Activated CD4-positive, alpha-beta T cell treated with anti-CD3 and anti-CD28 coated beads, Interleukin-10, Interleukin-2, amounts not matched to agents 100 ng/mL and 50 ng/mL, durations not matched to agents 16 hours and 8 hours (primary cell): ENCODE results near the gene SLC43A2.

Source experiments
- DNase-seq: peaks from one replicate; pipeline ENCODE4 v3.0.0-alpha.2; 2020

SLC43A2 gene

DNA sequence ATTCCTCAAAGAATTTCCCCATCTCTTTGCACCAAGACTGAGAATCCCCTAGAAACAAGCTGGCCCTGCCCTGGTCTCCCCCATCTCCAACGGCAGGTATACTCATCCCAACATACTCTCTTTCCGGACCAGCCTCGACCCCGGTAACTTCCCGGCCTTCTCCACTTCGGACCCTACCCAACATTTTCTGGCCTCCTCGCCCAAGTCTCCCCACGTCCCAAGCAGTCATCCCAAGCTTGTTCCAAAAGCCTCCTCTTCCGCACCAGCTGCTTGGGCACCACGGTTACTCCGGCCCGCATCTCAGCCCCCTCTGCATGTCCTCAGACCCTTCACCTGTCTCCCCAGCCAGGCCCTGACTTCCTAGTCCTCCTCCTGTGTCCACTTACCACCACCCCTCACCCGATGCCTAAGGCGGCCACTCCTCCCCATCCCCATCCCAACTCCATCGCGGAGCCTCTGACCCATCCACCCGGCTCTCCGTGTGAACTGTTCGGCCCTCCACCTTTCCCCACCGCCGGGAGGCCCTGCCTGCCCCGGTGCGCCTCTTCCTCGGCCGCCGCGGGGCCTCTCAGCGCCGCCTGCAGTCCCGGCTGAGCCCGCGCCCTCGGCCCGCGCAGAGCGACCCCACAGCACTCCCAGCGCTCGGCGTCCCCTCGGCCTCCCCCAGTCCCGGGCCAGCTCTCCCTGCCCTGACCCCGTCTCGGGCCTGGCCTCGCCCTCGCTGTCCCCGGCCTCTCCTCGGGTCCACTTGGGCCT lies 67.0 kb downstream of the SLC43A2 start:
- DNase-seq = peak; percentile 49

DNA sequence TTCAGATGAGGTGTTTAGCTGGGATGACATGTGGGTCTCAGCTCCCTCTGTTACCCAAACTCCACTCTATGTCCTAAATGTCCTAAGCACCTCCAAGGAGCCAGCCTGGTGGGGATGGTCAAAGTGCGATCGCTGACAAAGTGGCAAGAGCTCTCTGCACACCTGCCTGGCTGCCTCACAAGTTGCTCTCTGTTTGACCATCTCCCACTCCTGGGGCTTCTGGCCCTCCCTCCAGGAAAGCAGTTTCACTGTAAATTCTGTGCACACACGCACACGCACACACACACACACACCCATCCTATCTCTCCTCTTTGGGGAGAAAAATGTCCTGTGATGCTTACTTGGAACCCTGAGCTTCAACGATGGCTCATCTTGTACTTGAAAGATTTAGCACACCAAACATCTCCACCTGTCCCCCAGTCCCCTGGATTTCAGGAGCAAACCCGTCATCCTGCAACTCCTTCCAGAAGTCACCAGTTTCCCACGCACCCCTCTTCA lies 67.7 kb downstream of the SLC43A2 start:
- no peak for DNase-seq

DNA sequence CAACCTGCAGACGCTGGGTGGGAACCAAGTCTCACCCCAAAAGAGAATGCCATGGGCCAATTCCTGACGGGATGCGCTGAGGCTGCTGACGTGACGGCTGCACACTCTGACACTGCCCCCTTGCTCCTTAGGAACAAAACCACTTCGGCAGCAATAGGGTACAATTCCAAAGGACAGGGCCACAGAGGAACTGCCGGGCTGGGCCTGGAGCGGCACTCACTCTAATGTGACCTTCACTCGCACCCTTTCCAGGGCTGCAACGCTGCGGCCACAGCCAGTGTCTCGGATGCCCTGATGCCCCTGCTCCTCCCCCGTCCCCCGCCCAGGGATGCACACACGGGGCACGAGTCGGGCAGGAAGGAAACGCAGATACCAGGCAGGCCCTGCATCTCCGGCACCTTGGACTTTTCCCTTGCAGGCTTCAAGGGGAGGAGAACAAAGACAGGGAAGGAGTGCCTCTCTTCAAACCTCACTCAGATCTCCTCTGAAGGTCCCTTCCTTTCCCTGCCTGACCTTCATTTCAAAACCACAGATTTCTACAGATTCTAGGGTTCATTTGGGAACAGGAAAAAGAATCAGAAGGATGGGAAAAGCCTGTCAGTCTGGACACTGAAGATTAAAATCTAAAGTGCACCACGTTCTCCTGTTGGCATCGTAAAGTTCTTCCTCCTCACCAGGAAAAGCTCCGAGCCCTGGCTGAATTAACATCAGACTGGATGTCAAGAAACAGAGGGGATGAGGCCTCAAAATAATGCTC lies 68.4 kb downstream of the SLC43A2 start:
- no peak for DNase-seq

DNA sequence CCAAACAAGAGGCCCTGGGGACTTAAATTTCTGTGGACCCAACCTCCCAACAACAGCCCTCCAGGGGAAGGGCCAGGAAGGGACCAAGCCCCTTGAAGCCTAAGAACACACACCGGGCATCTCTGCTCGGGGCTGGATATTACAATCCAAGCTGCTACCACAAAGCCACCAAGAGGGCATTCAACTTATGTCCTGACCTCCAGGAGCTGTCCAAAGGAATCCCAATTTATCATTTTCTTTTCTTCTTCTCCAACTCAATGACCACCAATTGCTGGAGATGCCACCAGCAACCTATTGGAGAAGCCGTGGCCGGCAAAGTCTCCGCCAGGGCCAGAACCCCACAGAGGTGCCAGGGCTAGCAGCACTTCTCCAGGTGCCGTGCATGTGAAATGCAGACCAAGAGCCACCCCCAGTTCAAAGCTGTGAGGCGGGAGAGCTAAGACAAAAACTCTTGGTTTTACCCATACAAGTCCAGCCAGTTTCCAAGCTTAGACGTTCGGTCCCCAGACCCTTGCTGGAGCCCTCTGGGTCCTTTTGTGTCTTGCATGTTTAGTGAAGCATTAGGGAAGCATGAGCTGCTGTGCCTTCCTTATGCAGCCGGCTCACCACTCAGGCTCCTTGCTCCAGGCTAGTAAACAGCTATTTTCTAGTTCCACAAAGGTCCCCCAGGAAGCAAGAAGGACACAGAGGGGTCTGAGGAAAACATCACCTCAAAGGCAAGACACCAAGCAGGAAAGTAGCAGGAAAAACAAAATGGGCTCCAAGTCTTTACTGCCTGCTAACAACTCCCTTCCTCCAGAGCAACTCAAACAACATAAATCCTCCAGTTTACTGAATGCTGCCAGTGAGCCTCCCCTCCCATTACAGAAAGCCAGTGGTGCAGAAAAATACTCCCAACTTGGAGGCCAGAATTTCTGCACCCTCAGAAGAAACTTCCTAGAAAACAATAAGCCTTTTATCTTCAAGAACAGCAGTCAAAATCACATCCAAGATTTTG lies 69.3 kb downstream of the SLC43A2 start:
- DNase-seq = no peak

DNA sequence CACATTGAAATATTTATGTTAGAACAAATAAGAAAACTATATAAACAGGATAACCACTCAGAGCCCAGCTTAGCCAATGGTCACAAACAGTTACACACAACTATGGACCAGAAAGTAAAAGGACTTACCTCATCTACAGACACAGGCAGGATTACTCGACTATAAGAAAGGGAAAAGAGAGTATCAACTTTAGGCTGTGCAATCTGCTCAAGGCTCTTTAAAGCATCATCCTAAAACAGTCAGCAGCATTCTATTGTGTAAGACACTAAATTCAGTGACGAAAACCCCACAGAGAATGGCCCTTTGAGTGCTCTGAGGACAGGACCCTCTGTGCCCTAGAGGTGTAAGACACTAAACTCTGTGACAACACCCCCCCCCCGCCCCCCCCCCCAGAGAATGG lies 70.2 kb downstream of the SLC43A2 start:
- no peak for DNase-seq

DNA sequence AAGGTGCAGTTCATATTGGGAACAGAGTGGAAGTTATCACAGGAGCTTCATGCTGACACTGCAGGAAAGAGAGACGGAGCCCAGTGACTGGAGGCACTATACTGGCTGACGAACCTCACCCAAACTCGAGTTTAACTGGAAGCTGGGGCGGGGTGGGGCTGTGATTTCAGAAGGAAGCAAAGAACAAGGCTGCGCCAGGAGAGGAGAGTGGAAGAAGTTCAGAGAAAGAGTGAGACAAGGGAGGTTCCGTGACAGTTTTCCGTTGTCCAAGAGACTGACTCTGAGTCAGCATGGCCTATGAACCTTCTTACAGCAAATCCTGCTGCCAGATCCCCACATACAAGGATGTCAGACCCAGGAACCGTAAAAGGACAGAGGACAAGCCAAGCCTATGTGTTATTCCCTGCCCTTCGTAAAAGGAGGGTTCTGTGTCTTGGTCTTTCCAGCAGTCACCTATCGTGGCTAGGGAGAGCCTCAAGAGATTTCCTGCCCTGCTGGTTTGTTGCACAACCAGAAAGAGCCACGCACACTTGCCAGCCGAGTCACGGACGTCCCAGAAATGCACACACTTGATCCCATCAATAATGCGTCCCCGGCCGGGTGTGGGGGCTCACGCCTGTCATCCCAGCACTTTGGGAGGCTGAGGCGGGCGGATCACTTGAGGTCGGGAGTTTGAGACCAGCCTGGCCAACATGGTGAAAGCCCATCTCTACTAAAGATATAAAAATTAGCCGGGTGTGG lies 71.1 kb downstream of the SLC43A2 start:
- DNase-seq = no peak

DNA sequence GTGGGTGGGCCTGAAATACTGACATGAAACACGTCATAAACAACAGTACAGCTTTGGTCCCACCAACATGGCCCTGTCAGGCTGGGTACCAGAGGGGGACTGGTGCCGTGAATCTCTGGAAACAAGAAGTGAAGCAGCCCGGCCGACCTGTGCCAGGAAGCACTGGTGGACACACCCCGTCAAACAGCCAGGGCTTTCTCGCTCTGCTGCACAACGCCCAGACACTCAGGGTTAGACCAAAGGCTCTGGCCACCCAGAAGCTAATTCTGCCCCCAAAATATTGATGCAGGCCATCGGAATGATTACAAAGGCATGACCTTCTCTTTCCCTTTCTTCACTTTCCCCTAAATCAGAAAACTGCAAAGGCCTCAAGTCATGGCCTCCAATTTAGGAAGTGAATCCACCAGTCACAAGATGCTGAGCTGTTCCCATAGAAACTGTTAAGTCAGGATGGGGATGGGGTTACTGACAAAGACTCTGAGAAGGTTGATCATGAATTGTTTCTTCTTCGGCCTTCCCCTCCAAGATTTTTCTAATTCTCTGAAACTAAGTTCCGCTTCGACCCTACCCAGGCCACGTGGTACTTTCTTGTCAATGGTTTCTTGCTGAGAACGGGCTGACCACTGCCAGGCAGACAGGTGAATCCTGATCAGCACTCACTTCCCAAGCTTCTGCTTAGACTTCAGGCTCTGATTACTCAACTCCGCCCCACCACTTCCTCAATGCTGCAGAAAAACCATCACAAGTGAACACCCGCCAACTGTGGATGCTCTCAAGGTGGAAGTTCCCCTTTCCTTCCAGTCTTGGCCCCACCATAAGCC lies 72.8 kb downstream of the SLC43A2 start:
- DNase-seq = no peak

DNA sequence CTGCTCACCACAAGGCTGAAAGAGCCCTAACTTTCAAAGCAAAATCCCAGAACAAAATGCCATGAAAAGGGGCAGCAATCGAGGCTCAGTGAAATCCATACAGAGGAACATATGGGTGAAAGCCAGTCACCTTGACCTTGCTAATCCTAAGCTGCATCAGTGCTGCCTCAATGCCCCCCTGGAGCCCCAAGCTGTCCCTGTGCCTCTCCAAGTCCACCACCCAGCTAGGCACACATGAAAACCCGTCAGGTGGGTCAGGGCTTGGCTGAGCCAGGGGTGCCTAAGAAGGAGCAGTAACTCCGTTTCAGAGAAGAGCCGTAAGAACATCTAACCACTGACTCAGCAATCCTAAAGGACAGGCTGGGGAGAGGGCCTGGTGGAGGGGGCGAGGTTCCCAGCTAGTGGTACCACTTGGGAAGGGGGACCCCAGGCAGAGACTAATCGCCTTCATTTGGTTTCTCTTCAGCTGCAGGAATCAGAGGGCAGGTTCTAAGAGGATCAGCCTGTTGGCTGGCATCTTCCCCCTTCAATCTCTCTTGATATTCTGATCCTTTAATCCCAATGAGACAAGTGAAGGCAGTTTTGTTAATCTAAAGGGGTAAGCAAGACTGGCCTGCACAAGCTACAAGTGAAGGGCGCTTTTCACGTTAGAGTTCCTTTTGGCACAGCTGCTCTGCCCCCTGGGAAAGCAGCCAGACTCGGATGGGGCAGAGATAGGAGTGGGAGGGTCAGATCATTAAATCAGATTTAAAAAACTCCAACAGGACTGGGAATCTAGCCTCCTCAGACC lies 73.7 kb downstream of the SLC43A2 start:
- DNase-seq = no peak

DNA sequence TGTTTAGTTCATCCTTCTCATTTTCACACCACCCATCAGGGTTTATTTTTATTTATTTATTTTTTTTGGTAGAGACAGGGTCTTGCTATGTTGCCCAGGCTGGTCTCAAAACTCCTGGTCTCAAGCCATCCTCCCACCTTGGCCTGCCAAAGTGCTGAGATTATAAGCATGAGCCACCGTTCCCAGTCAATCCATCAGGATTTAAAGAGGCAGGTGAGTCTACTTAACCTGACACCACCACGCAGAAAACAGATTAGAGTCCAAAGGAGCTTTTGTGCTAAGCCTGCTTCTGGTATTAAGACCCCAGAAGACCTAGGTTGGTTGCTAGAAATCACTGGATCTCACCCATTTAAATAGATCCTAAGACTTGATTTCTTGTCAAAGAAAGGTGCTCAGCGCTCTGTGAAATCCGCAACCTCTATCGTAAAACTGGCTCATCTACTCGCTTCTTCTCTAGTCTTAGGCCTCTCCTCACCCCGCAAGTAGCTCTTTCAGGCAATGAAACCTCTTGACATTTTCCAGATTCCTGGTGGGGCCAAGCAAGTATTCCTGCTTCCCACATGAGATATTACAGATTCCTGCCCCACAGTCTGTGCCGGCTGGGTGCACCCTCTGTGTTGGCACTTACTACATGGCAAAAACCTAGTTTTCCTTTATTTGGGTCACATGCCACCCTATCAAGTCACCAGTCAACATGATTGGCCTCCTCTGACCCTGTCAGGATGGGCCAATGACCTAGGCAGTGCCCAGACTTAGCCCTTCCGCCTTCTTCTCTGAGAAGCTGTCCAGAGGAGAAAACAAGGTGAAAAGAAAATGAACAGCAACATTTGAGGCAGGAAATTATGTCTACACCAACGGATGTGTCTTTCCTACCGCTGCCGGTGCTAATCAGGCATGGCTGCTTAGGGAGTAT lies 75.0 kb downstream of the SLC43A2 start:
- no peak for DNase-seq

DNA sequence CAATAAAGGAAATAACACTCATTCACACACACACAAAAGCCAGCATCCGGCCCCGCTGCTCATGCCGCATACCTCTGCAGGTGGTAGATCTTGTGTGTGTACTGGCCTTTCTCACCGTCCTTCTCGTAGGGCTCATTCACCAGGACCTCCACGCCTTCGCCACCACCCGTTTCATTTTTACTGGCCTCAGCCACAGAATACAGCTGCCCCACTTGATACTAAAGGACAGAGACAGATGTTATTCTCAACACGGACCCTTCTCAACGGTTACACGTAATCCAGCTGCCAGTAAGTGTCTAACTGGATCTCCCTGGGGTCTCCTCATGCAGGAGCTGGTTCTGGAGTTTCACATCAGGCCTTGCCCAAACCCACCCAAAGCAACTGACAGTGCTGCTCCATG lies 75.7 kb downstream of the SLC43A2 start:
- no peak for DNase-seq

DNA sequence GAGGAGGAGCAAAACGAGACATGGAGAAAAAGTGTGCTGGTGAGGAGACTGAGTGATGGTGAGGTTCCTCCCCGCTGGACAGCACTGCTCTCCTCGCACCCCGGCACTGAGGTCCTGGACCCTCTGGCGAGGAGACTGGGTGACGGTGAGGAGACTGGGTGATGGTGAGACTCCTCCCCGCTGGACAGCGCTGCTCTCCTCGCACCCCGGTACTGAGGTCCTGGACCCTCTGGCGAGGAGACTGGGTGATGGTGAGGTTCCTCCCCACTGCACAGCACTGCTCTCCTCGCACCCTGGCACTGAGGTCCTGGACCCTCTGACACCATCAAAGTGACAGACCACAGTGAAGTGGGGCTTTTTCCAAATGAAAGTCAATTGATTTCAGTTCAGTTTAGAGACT lies 76.9 kb downstream of the SLC43A2 start:
- DNase-seq = no peak

DNA sequence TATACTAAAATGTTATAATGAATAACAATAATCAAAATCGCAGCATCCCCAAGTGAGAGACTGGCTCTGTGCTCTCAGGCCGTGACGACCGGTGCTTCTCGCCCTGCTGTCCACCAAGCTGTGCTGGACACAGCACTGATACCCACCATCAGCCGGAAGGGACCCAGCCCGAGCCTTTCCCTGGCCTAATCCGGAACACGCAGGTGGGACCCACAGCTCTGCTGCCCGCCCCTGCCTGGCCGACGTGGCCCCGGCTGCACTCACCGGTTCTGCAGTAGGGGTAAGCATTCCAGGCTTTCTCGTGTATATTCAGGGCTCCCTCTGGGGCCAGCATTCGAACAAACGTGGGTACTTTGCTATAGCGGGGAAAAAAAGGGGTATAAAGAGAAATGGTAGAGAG lies 80.6 kb downstream of the SLC43A2 start:
- no peak for DNase-seq

DNA sequence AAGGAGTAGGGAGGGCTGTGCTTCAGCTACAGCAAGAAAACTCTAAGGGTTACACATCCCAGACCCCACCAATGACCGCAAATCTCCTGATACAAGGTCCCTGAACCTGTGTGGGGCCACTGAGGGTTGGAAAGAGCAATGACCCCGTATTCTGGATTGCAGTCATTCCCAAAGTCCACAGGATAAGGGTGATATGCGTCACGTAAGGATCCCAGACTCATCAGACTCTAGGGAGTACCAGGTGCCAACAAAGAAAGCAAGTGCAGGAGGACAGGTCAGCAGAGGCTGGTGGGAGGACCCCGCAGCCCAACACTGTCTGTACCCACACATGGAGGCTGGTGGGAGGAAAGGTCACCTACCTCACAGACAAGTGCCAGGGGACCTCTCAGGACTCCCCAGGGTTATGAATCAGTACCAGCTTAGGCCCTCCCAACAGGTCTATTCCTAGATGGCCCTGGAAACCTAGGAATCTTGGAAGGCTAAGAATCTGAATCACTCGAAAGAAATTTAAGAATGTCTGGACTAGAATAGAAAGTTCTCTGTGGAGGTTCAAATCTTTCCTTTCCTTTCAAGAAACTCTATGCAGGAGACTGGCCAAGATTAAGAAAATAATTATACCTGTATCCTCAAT lies 82.2 kb downstream of the SLC43A2 start:
- no peak for DNase-seq

DNA sequence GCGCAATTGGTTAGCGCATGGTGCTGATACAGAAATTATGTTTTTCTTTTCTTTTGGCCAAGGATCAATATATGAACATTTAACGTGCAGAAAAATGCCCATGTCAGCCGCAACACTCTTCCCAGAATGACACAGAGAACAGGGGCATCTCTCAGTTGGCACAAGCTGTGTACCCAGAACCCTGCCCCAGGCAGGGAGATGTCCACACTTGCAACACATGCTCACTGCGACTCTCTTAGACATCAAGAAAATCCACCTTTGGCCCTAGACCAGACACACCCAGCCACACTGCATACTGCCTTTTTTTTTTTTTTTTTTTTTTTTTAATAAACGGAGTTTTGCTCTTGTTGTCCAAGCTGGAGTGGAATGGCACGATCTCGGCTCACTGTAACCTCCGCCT lies 83.0 kb downstream of the SLC43A2 start:
- DNase-seq = no peak

DNA sequence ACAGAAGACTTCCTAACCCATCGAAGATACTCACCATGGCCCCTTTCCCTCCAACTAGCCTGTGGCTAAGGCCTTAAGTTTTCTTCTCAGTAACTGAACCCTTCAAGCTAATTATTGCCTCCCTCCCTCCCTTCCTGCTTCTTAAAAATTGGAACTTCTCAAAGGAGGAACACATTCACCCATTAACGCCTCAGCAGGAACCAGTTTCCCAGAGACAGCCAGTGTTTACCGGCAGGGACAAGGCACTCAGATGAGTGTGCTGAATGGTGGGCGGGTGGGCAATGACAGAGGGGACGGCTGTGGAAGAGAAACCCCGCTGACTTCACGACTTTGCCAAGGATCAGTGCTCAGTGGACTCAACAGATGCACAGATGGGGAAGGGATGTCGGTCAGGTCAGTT lies 86.3 kb downstream of the SLC43A2 start:
- DNase-seq = no peak

DNA sequence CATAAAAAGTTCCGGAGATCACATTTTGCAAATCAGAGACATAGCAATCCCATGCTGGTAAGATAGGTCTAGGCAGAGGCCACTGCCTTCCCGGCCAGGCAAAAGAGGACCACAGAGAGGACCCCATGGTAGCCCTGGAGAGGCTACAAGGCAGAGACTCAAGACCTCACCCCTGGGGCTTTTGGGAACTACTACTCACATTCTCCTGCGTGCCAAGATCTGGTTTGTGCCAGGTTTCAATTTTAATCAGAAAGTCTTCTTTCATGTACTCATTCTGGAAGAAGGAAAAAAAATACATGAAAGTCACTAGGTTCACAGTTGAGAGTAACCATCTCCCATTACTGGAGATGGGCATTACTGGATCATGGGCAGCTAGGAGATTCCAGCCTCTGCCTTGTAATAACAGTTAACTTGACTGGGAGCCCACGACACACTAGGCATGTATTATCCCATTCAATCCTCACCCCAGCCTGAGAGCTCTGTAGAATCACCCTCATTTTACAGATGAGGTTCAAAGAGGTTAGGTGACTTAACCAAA lies 87.2 kb downstream of the SLC43A2 start:
- DNase-seq = peak; percentile 41

DNA sequence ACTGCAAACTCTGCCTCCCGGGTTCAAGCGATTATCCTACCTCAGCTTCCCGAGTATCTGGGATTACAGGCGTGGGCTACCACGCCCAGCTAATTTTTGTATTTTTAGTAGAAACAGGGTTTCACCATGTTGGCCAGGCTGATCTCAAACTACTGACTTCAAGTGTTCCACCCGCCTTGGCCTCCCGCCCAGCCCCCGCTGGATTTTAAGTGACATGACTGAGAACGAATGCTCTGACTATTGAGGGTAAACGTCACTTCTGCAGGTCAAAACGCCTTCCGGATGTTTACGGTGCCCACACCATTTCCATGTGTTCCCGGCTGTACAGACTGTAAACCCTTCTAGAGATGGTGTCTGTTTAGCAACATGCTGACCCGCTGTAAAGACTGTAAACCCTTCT lies 88.8 kb downstream of the SLC43A2 start:
- DNase-seq = no peak

DNA sequence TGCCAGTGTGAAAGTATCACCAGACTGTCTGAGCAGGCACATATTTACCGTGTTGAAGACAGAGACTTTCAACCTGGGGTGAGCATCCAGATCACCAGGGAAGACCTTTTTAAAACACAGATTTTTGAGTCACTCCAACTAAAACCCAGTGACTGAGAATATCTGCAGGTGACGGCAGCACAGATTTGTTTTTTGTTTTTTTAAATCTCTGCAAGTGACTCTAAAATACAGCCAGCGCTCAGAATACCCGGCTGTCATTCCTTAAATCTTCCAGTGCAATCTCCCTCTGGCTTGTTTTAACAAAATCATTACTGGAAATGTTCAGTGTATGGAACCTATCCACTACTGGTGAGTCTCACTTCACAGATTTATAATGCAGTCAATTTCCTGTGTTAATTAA lies 92.9 kb downstream of the SLC43A2 start:
- DNase-seq = no peak
